Jurkat, Clone E6-1 (cell line): ENCODE measurements around the gene ATXN8OS. TPM values are rescaled to one million over a fixed set of nuclear protein-coding genes. Genes with fewer than 3 reads are reported as not detected.
"Not testable (repeated sequence)": the region's sequence is repeated elsewhere in the genome, so short reads cannot be mapped to it uniquely, and the experiment has no call there.

ENCODE experiments used
- DNase-seq: peaks from one replicate; pipeline ENCODE4 v3.0.0-alpha.2; 2011; ENCODE audit warnings: low read depth, low spot score
- H3K4me3 ChIP-seq: 2 replicates; pipeline ENCODE4 v1.5.1; 2011; ENCODE audit warnings: mild to moderate bottlenecking, low read length, control low read depth, moderate library complexity
- polyA plus RNA-seq: library from polyadenylated mRNA; unstranded; fragments of >200 nt; gene quantifications from one replicate; pipeline ENCODE4 v1.2.1, GENCODE V29; 2012; ENCODE audit warnings: missing spikeins; ENCODE audit not compliant: insufficient read length, insufficient read depth

Gene ATXN8OS
- not detected for polyA plus RNA-seq

DNA sequence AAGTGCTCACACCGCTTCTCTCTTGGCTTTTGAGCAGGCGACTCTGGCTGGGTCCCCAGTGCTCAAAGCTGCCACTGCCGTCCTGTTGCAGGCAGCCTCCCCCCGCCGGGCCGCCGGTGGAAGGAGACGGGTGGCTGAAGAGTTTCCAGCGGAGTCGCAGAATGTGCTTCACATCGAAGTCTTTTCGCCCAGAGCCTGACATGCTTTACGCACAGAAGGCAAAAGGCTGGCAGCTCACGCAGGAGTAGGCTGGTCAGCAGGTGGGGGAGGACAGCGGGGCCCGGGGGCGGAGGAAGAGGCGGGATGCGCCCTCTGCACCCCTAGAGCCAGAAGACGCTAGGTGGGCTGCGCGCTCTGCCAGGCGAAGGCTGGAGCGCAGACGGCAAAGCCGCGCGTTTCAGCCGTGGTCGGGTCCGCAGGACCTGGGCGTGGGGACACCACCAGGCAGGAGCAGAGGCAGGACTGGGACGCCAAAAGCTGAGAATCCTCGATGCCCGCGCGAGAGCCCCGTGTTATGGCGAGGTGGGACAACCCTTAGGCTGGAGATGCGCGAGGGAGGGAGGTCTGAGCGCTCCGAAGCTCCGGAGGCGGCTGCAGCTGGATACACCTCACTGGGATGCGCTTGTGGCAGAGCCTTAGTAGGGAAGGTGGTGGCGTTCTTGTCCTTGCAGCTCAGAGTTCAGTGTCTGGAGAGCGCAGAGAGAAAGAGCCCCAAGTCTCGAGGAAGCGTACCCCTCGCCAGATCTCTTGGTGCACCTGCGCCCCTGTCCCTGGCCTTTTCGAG lies at the start of gene ATXN8OS:
Gene ATXN8OS, plus strand, starts transcription at position 329 of the 784 bp plus-strand sequence.
- no peak within 1 kb of the TSS for H3K4me3 ChIP-seq
- no peak for DNase-seq

DNA sequence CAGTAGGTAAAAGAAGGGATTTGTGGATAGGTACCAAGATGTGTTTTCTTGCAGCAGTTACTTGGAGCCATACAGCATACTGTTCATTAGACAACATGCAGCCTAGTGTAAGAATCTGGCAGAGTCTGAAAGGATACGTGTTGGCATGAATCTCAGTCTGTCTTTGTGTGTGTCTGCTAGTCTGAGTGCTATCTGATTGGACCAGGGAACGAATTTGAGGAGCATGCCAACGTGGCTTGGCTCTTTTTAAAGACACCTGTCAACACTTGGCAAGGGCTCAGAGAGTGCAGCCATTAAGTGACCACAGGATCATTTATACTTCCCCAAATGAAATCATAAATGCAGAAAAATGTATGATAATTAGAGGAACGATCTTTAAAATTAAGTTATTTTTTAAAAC lies 27.6 kb upstream of the ATXN8OS start:
- DNase-seq, result no peak
- H3K4me3 ChIP-seq, result no peak overlapping the region

DNA sequence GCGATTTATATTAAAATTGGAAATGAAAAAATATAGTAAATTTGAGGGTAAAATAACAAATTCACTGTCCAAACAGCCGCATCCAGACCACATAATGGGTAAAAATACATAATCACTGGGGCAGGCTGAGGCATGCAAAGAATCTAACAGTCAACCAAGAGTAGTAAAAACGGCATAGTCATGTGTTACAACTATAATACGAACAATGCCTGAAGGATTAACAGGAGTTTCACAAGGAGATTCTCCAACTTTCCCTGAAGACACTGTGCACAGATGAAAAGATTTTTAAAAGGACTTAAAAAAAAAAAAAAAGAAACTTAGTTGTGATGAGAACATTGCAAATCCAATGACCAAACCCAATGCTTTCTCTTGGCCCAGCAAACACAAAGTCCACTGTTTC lies 20.4 kb upstream of the ATXN8OS start:
- no peak for DNase-seq
- H3K4me3 ChIP-seq, result no peak overlapping the region

DNA sequence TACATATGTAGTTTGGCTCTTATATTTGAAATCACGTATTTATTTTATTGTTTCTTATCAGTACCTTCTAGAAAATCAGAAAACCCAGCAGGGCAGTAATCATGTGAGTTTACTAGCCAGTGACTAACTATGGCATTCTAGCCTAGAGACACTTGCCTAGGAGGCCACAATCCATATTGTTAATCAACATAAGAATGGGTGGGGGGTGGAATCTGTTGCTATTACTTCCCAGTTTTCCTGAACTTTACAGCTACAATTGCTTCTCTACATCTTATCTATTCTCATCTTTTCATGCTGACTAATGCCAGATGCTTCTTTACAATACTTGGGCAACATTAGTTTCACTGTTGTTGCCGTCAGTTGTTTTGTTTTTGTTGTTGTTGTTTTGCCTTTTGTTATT lies 18.7 kb upstream of the ATXN8OS start:
- DNase-seq, result no peak
- no peak overlapping the region for H3K4me3 ChIP-seq

DNA sequence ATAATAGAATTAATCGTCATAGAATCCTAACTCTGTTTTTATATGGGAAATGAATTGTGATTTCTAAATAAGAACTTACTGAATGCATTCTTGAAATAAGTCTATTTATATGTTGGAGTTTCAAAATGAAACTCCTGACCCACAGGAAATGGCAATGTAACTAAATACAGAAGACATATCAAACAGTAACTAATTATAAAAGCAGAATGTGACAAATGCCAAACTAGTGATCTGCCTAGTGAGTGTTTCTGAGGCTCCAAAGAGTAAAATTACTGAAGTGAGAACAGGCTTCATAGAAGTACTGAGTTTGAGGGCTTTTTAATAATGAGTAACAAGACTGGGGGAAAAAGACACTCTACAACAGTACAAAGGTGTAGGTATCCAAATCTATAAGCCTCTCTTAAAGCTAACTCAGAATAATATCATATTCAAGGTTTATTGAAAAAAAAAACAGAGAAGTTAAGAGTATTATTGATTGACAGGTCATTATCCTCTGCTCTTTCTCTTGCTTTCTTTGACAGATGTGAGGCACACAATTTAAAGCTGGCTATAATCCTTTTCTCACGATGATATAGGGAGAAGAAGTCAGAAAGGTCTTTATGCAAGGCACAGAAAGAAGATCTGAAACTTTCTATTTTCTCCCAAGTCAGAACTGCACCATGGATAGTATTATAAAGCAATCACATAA lies 17.4 kb upstream of the ATXN8OS start:
- no peak for DNase-seq
- no peak overlapping the region for H3K4me3 ChIP-seq

DNA sequence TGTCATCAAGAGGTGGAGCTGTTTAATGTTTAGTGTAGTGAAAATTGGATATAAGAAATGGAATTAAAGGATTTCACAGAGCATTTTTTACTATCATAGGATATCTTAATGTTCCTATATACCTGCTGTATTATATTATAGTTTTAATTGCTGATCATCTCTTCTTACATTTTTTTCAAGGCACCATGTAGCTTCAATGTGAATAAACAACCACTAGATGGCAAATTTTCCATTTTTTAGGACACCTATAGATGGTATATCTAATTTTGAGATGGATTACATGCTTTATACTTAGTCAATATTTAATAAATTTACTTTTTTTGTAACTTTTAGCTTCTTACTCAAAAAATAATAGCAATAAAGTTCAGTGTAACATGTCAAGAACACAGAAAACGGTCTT lies 9.0 kb upstream of the ATXN8OS start:
- H3K4me3 ChIP-seq, result no peak overlapping the region
- DNase-seq, result peak; percentile 3

DNA sequence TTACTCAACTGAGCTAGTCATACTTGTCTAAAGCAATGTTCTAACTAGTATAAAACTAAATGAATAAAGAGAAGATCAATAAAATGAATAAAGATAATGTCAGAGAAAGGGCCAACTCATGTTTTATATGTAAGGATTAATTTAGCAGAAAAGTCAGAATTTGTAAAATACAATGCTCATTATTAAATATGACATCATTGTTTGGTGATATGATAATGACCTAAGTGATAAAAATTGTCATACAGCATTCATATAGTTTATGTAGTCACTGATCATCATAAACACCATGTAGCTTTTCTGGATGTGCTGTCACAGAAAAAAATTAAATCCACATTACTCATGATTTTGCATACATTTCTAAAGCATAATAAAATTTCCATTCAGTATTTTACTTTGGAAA lies 3.1 kb upstream of the ATXN8OS start:
- no peak for DNase-seq
- no peak overlapping the region for H3K4me3 ChIP-seq

DNA sequence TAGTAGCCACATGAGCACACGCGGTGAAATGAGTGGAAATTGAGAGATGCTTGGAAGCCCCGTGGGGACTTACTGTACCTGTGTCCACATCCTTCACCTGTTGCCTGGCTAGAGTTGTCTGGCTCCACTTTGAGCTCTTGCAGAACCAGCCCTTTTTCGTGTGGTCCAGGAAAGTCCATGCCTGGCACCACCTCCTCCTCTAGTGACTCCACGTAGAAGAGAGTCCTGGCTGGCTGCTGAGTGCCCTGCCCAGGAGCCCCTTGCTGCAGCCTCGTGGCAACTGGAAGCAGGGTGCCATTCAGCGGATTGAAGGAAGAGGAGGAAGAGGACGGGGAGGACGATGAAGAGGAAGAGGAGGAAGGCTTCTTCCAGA lies 515 bp upstream of the ATXN8OS start:
- no peak for DNase-seq
- no peak overlapping the region for H3K4me3 ChIP-seq

DNA sequence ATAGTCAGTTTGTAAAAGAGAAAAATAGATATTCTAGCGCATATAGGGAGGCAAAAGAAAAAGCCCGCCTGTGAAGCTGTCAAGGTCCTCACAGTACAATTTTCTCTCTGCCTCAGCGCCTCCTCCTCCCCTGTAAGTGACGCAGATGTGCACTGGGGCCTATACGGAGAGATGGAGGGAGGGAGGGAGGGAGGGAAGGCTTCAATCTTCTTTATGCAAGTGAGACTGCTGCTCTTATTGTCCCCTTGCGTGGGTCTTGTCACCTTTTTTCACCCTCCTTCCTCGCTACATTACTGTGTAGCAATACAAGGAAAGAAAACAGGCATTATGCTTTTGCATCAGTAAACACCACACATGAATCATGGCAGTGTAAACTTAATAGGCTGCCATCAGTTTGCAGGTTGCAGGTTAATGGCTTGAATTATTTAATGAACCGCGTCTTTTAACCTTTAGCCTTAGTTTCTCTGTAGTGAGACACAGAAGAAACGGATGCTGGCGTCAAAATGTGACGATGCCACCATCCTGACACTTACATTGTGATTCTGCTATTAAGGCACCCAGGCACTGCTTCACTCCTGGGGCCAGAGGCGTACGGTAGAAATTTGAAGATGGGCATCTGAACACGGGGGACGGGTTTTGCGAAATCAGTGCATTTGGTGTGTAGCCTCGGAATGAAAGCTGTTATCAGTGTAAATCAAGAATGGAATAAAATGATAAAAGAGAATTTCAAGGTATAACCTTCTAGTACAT lies 905 bp downstream of the ATXN8OS start, which contains the start of gene KLHL1:
Gene KLHL1, minus strand, starts transcription at position 97 of the 750 bp plus-strand sequence. CDS start 753 bp downstream, outside the sequence.
- H3K4me3 ChIP-seq, result no peak within 1 kb of the TSS
- DNase-seq, result no peak

DNA sequence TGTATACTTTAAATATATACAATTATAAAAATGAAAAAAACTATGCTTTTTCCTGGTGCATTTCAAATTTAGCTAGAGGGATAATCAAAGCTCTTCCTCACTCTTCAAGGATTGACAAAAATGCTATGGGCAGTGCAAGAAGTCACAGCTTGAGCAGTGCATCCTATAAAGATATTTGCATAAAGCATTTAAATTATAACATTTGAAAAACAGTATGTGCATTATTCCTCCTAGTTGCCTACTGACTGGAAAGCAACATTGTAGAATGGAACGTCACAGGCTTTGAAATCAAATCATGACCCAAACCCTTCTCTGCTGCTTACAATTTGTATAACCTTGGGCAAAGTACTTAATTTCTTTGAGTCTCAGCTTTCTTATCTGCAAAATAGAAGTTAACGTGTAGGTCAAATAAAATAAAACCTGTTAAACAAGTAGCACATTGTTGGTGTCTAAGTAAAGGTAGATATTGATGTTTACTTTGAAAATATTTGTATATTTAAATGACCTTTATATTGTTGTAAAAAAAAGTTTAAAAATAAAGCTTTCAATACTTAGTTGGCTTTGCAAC lies 9.8 kb downstream of the ATXN8OS start:
- no peak overlapping the region for H3K4me3 ChIP-seq
- no peak for DNase-seq

DNA sequence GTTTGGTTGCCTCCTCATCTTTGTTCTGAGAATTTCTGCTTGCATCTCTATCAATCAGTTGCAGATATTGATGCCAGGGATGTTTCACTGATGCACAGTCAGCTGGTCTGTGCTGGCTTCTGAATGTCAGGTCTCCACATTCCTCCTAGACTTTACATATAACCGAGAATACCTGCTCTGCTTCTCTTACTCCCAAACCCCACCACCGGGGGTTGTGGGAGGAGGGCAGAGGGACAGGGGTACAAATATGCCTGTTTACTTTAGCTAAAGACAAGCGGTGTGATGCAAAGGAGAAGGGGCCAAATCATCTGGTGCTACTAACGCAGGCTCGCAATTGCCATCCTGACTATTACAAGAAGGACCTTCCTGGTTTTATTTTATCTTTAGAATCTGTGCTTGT lies 18.1 kb downstream of the ATXN8OS start:
- no peak for DNase-seq
- no peak overlapping the region for H3K4me3 ChIP-seq

DNA sequence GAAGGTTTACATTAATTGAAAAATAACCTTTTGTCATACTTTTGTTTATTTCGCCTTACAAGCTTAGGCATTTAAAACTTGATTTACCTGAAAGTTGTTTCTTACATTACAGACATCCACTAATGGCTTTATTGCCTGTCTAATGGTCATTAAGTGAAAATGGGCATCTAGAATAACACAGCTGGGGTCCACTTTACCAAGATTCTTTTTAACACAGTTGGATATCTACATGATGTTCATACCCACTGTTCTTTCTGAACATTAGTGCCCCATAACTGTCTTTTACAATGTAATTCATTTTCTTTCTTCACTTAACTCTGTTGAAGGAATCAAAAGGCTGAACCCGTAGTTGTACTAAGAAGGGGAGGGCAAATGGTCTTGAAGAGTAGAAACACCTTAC lies 20.5 kb downstream of the ATXN8OS start:
- H3K4me3 ChIP-seq, result no peak overlapping the region
- DNase-seq, result no peak

DNA sequence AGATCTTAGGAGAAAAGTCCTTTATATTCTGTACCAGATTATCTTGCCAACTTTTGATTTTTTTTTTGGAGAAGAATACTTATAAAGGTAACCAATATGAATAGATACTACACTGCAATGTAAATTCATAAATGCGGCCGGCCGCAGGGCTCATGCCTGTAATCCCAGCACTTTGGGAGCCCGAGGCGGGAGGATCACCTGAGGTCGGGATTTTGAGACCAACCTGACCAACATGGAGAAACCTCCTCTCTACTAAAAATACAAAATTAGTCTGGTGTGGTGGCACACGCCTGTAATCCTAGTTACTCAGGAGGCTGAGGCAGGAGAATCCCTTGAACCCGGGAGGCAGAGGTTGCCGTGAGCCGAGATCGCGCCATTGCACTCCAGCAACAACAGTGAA lies 35.0 kb downstream of the ATXN8OS start:
- H3K4me3 ChIP-seq, DNase-seq: not testable (repeated sequence)

DNA sequence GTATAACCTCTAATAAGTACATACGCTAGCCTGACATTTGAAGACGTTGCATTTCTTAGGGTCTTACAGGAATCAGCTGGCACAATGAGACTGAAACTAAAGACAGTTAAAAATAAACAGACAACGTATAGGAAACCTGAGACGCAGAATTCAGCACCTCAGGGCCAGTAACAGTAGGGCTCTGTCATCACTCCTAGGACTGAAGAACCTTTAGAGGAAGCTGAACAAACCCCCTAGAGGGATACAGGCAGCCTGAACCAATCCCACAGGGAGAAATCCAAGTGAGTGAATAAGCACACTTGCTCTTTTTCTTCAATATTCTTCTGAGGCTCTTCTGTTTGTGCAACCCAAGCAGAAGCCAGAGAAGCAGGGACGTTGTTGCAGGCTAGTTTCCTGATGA lies 54.5 kb downstream of the ATXN8OS start:
- DNase-seq, result no peak
- H3K4me3 ChIP-seq, result no peak overlapping the region

DNA sequence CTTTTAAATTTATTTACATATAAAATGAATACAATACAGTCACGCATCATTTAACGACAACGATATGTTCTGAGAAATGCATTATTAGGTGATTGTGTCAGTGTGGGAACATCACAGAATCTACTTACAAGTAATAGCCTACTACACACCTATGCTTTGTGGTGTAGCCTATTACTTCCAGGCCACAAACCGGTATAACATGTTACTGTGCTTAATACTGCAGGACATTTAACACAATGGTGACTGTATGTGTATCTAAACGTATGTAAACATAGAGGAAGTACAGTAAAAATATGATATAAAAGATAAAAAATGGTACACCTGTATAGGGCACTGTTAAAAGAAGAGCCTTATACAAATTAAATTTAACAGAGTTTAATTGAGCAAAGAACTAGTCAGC lies 63.1 kb downstream of the ATXN8OS start:
- DNase-seq, result no peak
- H3K4me3 ChIP-seq, result no peak overlapping the region

DNA sequence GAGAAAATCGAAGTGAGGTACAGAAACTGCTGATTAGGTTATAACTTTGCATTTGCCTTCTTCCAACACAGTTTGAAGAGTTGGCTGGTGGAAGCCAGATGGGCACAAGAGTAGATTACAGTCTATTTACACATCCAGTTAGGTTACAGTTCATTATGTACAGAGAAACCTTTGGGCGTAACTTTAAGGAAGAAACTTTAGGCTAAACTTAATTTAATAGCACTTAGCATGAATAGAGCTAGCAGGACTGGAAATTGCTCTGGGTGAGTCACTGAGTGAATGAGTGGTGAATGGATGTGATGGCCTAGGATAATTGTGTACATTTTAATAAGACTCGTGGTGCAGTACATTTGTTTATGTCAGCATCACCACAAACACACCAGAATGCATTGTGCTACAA lies 63.5 kb downstream of the ATXN8OS start:
- H3K4me3 ChIP-seq, result no peak overlapping the region
- no peak for DNase-seq

DNA sequence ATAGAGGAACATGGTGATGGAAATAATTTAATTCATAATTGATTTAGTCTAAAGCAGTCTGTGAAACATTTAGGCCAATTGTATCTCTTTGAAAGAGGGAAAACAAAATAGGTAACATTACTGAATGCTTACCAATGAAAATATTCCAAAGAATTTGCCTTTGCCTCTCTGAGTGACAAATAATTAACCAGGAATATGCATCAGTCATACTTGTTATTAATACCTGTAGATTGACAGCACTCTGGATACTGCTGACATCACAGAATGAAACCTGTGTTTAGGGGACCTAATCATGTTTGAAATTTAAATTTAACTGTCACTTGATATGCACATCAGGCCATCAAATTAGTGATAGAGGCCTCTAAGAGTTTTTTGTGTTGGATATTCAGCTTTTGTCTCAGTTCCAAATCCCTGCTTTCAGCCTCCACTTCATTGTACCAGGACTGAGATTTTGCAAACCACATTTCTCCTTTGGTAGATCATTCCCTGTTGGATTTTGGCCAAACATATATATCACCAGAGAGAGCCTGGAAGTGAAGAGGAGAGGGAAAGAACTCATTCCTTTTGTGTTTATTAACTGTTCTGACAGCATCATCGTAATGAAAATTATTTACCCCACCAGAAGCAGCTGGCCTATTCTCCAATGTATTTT lies 65.4 kb downstream of the ATXN8OS start:
- DNase-seq, result no peak
- H3K4me3 ChIP-seq, result no peak overlapping the region

DNA sequence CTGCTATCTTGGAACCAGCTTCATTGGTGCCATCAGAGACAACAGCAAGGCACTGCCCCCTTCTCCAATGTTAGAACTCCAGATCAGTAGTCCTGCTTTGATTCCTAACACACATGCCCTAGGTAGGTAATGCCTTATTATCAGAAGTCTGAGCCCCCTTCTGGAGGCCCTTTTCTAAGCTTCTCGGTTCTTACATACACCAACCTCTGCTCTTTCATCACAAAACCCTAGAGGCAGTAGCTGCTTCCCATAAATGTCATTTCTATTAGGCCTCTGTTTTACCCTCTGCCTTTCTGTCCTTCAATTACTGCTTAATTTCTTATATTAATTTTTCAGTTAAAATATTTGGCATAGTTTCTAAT lies 66.0 kb downstream of the ATXN8OS start:
- H3K4me3 ChIP-seq, result no peak overlapping the region
- DNase-seq, result no peak

DNA sequence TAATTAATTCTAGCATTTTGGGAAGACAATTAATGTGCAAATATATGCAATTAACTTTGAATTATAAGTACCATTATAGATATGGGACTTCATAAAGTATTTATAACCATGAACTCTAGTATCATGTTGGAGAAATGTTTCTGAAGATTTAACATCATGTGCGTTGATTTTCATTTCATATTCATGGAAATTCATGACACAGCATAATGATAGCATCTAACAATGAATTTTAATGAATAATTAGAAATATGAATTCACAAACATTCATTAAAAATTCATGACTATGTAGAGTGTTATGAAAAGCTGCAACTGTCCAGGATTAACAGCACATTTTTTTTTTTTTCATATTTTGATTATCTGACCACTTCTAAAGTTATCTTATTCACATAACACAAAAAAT lies 70.7 kb downstream of the ATXN8OS start:
- no peak for DNase-seq
- no peak overlapping the region for H3K4me3 ChIP-seq
